Activated CD4-positive, alpha-beta T cell treated with anti-CD3 and anti-CD28 coated beads for 48 hours (primary cell): ENCODE measurements around the gene ZNF775.
A peak's percentile ranks its signal among the peaks of the same experiment; 100 is the strongest.

Experiments used
- DNase-seq: peaks from one replicate; pipeline ENCODE4 v3.0.0-alpha.2; 2020

The ZNF775 gene

GRCh38 chr7:150369748-150370501 lies 9.2 kb upstream of the ZNF775 start:
- DNase-seq = no peak

GRCh38 chr7:150370612-150371071 lies 8.5 kb upstream of the ZNF775 start:
- DNase-seq = no peak

DNA sequence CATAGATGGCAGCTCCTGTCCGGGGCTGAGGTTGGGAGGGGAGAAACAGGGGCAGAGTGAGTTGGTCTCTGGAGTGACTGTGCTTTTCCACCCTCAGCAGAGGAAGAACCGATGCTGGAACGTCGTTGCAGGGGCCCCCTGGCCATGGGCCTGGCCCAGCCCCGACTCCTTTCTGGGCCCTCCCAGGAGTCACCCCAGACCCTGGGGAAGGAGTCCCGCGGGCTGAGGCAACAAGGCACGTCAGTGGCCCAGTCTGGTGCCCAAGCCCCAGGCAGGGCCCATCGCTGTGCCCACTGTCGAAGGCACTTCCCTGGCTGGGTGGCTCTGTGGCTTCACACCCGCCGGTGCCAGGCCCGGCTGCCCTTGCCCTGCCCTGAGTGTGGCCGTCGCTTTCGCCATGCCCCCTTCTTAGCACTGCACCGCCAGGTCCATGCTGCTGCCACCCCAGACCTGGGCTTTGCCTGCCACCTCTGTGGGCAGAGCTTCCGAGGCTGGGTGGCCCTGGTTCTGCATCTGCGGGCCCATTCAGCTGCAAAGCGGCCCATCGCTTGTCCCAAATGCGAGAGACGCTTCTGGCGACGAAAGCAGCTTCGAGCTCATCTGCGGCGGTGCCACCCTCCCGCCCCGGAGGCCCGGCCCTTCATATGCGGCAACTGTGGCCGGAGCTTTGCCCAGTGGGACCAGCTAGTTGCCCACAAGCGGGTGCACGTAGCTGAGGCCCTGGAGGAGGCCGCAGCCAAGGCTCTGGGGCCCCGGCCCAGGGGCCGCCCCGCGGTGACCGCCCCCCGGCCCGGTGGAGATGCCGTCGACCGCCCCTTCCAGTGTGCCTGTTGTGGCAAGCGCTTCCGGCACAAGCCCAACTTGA lies 7.8 kb upstream of the ZNF775 start:
- no peak for DNase-seq

GRCh38 chr7:150371996-150372270 lies 7.2 kb upstream of the ZNF775 start:
- no peak for DNase-seq

- DNase-seq = no peak
Measured at GRCh38 chr7:150372271-150373048, 6.7 kb upstream of the ZNF775 start.

GRCh38 chr7:150373049-150373801 lies 5.9 kb upstream of the ZNF775 start:
- DNase-seq = no peak

- no peak for DNase-seq
Measured at GRCh38 chr7:150374026-150374425, 5.1 kb upstream of the ZNF775 start.

GRCh38 chr7:150374472-150374871 lies 4.7 kb upstream of the ZNF775 start:
- DNase-seq = no peak

DNA sequence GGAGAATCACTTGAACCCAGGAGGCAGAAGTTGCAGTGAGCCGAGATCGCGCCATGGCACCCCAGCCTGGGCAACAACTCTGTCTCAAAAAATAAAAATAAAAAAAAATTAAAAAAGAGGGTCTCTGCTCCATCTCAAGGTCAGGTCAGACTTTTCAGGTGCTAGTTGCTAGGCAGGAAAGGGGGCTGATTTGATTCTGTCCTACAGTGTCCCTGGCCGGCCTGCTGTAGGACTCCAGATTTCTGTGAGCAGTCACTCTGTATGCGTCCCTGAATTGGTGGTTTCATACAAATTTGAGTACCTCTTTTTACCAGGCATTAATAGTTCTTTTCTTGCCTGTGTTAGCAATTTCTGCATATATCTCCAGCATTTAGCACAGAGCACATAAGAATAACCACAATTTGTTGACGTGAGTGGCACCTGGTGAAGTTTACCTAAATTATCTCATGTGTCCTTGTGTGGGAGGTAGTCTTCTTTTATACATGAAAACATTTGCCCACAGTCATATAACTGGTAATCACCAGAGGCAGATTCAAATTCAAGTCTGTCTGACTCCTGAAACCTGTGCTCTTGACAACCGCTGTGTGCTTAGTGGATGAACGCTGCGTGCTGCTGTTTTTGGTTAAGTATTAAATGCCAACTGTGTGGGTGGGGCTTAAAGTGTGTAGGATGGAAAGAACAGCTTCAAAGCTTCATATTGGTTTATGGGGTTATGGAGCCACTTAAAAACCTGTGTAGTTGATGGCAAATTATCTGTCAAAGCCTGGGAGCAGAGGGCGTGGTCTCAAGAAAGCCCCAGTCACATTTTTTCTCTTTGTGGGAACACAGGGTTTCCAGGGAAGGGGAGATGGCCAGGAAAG lies 3.2 kb upstream of the ZNF775 start:
- DNase-seq = peak; percentile 62

DNA sequence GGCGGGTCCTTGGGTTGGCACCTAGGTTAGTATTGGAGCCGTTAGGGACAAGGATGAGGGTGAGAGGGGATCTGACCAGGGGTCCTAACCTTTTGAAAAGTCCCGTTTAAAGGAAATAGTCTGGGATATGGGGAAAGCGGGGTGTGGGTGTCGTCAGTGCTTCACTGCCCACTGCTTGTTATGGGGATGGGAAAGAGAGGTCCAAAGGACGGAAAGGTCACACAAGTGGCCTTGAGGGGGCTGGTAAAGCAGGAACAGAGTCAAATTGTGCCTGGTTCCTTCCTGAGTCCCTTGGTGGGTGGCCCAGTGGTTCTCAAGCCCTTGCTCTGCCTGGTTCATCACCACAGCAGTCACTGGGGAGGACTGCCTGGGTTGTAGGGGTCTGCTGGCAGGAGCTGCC lies 2.6 kb upstream of the ZNF775 start:
- DNase-seq = no peak

DNA sequence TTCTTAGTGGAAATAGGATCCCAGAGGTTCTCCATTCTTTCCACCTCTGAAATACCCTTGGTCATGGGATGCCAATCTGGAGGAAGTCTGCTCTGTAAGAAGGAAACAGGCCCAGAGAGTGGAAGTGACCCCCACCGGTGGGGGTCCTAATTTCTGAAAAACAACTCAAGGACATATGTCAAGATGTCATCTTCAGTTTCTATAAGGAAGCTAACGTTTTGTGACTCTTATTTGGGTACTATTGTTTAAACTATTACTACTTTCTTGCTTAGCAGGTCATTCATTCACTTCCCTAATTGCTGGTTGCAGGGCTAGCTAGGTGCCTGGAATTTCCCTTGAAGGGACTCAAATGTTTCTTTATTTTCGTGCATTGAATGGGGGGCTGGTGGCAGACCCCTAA lies 1.9 kb upstream of the ZNF775 start:
- DNase-seq = no peak

GRCh38 chr7:150377635-150378034 lies 1.5 kb upstream of the ZNF775 start:
- DNase-seq = no peak

GRCh38 chr7:150378115-150378852 lies 846 bp upstream of the ZNF775 start:
- peak; percentile 38 for DNase-seq

DNA sequence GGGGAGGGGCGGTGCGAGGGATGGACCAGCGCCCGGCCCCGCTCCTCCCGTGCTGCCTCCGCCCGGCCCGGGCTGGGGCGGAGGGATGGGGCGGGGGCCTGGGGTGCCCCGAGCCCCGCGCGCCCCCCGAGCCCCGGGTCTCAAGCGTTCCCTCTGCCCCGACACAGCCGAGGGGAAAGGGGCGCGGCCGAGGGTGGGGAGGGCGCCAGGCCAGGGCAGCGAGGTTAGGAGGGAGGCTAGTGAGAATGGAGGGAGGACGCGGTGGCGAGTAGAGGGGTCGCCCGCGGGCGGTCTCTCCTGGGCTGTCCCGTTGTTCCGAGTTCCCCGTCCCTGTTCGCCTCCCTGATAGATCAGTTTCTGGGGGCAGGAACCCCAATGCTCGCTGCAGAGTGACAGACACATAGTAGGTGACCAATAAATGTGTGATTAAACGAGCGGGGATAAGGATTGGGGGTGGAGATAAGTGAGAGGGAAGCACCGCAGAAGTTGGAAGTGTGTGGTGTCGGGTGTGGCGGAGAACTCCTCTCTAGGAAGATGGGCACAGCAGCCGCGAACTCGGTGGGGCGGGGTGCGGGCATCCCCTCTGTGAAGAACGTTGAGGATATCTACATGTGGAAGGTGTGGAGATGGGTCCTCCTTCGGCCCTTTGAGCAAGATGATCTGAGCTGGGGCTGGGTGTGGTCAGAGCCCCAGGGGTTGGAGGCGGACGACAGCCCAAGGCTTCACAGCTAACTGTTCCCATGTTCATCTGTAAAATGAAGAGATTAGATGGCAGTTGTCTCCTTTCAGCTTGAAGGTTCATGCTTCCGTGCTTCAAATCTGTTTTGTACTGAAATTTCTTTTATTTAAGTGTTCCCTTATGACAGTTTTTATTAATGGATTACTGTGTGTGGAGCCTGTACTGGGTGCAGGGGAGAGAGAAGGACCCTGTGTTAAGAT lies 580 bp downstream of the ZNF775 start:
- DNase-seq = peak; percentile 25

DNA sequence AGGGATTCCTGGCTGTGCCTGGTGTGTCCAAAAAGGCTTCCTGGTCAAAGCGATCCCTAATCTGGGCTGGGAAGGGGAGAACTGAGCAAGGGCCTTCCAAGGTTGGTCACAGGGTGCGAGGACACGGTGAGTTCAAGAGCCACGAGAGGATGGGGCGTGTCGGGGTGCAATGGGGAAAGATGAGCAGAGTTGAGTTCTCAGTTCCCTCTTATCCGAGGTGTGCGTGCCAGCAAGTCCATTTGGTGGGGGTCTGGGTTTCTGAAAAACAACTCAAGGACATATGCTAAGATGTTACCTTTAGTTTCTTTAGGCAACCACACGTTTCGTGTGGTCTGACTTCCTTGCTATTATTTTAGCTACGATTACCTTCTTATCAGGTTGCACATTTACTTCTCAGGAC lies 1.3 kb downstream of the ZNF775 start:
- DNase-seq = no peak

- no peak for DNase-seq
Measured at GRCh38 chr7:150381096-150381495, 2.0 kb downstream of the ZNF775 start.

- DNase-seq = no peak
Measured at GRCh38 chr7:150381785-150382122, 2.6 kb downstream of the ZNF775 start.

- no peak for DNase-seq
Measured at GRCh38 chr7:150382123-150382843, 3.2 kb downstream of the ZNF775 start.

DNA sequence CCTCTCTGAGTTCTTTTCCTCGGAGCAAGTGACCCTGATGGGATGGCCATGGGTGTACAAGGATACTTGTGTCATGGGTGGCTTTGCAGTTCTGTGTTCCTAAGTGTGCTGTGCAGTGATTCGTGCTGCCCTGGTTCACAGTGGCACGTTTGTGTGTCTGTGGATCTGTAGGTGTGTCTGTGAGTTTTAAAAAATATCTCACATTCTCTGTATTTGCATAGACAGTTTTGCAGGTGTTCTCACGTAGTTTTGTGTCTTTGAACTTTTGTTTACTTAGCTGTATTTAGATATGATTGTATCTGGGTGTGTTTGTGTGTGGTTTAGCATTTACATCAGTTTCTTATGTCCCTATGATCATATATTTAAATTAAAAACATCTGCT lies 3.7 kb downstream of the ZNF775 start:
- DNase-seq = no peak
